ENCODE data around the gene FAAP100. TPM values are rescaled to one million over a fixed set of nuclear protein-coding genes. Genes with fewer than 3 reads are reported as not detected.

The FAAP100 gene, protein sequence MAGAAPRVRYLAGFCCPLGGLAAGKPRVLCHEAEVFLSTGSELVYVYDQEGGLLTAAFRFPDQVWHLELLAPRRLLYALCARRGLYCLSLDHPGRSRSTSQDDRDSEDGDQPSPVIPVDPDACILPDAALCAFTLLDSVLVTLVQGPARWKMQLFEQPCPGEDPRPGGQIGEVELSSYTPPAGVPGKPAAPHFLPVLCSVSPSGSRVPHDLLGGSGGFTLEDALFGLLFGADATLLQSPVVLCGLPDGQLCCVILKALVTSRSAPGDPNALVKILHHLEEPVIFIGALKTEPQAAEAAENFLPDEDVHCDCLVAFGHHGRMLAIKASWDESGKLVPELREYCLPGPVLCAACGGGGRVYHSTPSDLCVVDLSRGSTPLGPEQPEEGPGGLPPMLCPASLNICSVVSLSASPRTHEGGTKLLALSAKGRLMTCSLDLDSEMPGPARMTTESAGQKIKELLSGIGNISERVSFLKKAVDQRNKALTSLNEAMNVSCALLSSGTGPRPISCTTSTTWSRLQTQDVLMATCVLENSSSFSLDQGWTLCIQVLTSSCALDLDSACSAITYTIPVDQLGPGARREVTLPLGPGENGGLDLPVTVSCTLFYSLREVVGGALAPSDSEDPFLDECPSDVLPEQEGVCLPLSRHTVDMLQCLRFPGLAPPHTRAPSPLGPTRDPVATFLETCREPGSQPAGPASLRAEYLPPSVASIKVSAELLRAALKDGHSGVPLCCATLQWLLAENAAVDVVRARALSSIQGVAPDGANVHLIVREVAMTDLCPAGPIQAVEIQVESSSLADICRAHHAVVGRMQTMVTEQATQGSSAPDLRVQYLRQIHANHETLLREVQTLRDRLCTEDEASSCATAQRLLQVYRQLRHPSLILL
- 10 to 100 TPM; 19.4 to 34.3 (median 28.4) TPM for total RNA-seq

DNA sequence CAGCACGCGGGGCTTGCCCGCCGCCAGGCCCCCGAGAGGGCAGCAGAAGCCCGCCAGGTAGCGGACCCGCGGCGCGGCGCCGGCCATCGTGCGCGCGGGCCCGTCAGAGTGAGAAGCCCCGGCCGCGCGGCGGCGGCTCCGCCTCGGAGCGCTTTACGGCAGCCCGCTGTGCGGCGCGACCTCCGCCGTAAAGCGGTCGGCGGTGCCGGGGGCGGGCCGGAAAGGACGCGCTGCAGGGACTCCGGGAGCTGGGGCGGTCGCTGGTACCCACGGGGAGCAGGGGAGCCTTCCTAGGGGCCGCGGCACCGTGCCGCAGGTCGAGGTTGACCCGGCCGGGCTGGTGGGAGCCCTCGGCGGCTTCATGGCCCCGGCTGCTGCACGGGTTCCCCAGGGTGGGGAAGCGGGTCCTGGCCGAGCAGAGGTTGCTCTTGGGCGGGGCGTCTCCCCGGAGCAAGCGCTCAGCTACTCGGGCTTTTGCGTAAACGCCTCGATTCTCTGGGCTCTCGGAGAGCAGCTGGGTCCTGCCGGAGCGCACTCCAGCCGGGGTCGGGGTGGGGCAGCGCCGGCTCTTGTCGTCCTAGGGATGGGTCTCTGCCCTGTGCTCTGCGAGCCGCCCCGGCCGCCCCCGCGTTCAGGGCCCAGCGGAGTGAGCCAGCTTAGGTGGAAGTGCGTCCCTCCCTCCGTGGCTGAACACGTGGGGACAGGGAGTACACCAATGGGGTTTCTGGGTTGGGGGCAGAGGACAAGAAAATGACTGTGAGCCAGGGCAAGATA, at the start of gene FAAP100:
Gene FAAP100, minus strand, starts transcription at position 110 of the 774 bp plus-strand sequence. Its CDS starts 23 bp downstream, at position 87.
- peak within 1 kb of the TSS; percentile 80 for H3K4me3 ChIP-seq (ENCODE audit: low read depth, poor library complexity, severe bottlenecking)
- 0 to 1% methylated on average over 24 of the region's 85 CpGs for WGBS, 2 donors
- DNase-seq (ENCODE audit: low spot score in 2 of 2) = peak; percentile 59 to 95
- intact Hi-C loops (cut with DNase I; ENCODE audit: low total_unique reads) = no loop called here
- TF ChIP-seq POLR2A (IDR thresholded peaks at IDR 0.05) = no peak

DNA sequence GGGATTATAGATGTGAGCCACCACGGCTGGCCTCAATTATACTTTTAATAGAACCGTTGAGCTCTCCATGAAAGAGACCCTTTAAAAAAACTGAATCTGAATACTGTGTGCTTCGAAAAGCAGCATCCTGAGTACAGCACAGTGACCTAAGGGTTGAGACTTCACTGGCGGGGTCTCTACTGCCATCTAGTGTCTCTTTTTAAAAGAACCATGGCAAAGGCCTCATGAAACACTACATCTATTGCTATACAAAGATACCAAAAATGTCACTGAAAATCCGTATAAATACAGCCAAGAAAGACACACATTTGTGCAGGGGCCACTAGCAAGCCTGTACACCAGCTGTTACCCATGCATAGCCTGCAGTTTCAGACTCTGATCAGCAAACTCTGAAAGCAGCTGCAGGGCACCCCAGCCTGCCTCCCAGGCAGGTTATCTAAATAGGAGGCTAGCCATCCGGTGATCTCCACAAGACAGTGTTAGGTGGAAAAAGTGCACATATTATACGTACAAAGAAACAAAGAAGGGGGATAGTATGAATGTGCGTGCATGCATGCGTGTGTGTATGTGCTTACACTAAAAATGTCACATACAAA, 49.5 kb upstream of the FAAP100 start:
- DNase-seq (ENCODE audit: low spot score in 2 of 2) = peak in 1 of 2 donors; percentile 47
- WGBS, 2 donors = 39% methylated on average over 9 of the region's 9 CpGs
- H3K4me3 ChIP-seq (ENCODE audit: low read depth, poor library complexity, severe bottlenecking) = no peak overlapping the region
- intact Hi-C loops (cut with DNase I; ENCODE audit: low total_unique reads) = loop anchor here (10.0 kb wide), 1 partner anchor 347 kb away; no protein-coding TSS in a partner anchor
- TF ChIP-seq, protein P1, sequence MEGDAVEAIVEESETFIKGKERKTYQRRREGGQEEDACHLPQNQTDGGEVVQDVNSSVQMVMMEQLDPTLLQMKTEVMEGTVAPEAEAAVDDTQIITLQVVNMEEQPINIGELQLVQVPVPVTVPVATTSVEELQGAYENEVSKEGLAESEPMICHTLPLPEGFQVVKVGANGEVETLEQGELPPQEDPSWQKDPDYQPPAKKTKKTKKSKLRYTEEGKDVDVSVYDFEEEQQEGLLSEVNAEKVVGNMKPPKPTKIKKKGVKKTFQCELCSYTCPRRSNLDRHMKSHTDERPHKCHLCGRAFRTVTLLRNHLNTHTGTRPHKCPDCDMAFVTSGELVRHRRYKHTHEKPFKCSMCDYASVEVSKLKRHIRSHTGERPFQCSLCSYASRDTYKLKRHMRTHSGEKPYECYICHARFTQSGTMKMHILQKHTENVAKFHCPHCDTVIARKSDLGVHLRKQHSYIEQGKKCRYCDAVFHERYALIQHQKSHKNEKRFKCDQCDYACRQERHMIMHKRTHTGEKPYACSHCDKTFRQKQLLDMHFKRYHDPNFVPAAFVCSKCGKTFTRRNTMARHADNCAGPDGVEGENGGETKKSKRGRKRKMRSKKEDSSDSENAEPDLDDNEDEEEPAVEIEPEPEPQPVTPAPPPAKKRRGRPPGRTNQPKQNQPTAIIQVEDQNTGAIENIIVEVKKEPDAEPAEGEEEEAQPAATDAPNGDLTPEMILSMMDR (IDR thresholded peaks at IDR 0.05) = no peak
- TF ChIP-seq POLR2A (IDR thresholded peaks at IDR 0.05) = no peak

DNA sequence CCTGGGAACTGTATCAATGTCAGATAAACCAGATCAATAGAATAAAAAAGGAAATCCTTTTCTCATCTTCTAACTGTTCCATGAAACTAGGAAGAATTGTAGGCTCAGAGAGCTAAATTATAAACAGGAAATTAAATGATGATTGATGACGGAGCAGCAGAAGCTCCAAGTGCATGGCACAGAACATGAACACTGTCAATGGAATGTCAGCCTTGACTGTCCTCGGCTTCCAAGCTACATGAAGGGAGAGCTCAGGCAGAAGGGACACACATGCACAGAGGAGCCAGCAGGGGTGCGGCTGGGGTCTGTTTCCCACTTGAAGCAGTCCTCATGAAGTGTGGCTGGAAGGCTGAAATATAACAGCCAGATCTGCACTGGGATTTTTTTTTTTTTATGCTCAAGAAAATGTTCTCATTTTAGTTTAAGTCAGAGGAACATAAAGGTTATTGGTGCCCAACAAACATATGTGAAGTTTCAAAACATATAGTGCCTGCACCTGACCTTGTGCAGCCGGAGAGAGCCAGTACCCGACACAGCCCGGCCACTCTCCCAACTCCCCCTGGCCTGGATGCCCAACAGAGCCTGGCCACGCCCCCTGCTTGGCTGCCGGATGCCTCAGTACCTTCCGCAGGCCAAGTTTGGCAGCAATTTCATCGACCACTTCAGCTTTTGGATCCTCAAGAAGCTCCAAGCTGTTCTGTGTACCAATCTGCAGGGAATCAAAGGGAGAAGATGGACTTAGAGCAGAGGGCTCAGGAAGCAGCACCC, 47.8 kb upstream of the FAAP100 start:
- intact Hi-C loops (cut with DNase I; ENCODE audit: low total_unique reads) = loop anchor here (10.0 kb wide), 1 partner anchor 345 kb away; no protein-coding TSS in a partner anchor
- no peak overlapping the region for H3K4me3 ChIP-seq (ENCODE audit: low read depth, poor library complexity, severe bottlenecking)
- WGBS, 2 donors = 63 to 84% methylated on average over 10 of the region's 10 CpGs
- TF ChIP-seq, protein P1 (IDR thresholded peaks at IDR 0.05) = no peak
- no peak for TF ChIP-seq POLR2A (IDR thresholded peaks at IDR 0.05)
- DNase-seq (ENCODE audit: low spot score in 2 of 2) = no peak

DNA sequence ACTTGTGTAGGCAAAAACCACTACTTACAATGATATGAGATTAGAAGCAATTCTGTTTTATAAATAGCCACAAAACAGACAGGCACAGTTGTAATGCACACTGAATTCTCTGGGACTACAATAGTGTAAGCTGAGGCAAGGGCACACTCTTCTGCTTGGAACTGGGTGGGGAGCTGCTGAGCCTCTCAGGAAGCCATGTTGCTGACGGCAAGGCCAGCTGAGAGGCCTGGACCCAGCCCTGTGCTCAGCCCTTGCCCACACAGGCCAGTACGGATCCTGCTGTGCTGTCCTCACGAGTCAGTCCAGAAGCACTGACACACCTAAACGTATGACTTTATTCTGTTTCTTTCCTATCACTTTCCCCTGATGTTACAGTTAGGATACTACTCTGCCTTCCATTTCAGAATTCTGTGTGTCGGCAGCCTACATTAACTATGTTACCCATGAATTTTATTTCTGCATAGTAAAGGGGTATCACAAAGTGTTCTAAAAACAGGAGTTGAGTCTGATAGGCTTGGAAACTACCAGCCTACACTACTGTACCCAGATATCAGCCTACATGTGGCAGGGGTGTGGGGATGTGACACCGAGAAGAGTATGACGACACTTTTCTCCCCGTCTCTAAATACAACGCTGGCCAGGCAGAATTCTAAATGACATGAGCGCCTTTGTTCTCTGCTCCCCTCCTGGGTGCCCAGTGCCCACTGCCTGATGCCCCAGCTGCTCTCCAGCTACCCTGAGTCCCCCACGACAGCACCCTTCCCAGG, 41.1 kb upstream of the FAAP100 start:
- DNase-seq (ENCODE audit: low spot score in 2 of 2) = no peak
- intact Hi-C loops (cut with DNase I; ENCODE audit: low total_unique reads) = no loop called here

DNA sequence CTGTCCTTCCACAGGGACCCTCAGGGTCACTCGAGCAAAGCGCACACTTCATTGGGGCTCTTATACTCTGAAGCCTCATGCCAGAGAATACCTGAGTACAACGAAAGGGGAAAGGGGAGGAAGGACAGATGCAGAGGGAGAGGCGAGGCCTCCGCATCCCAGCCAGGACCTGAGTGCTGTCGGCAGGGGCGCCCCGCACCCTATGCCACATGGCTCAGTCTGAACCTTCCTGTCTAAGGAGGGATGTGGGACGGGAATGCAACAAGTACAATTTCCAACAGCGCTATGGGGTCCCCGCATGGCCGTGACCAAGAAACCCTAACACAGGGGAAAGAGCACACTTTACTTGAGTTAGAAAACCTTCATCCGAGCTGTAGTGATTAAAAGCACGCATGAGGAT, 39.8 kb upstream of the FAAP100 start:
- intact Hi-C loops (cut with DNase I; ENCODE audit: low total_unique reads) = no loop called here
- H3K4me3 ChIP-seq (ENCODE audit: low read depth, poor library complexity, severe bottlenecking) = no peak overlapping the region
- TF ChIP-seq, protein P1 (IDR thresholded peaks at IDR 0.05) = no peak
- no peak for TF ChIP-seq POLR2A (IDR thresholded peaks at IDR 0.05)
- 91 to 93% methylated on average over 14 of the region's 14 CpGs for WGBS, 2 donors
- DNase-seq (ENCODE audit: low spot score in 2 of 2) = no peak

More for the DNA sequence above, 41.1 kb upstream of the FAAP100 start:
- WGBS, 2 donors = 91 to 94% methylated on average over 11 of the region's 11 CpGs
- no peak overlapping the region for H3K4me3 ChIP-seq (ENCODE audit: low read depth, poor library complexity, severe bottlenecking)
- no peak for TF ChIP-seq POLR2A (IDR thresholded peaks at IDR 0.05)
